Endothelial cell (in vitro differentiated cells): ENCODE measurements around the gene PCDHA4. TPM values are rescaled to one million over a fixed set of nuclear protein-coding genes. Genes with fewer than 3 reads are reported as not detected.

ENCODE experiments used
- DNase-seq: peaks from one replicate; pipeline ENCODE4 v3.0.0; 2021; ENCODE audit warnings: low spot score
- H3K27ac Mint-ChIP-seq: one replicate; pipeline ENCODE4 v1.8.0; 2021; ENCODE audit warnings: mixed read lengths, inconsistent platforms; ENCODE audit not compliant: unreplicated experiment
- H3K27me3 Mint-ChIP-seq: one replicate; pipeline ENCODE4 v1.8.0; 2021; ENCODE audit warnings: mild to moderate bottlenecking, moderate library complexity, mixed read lengths, inconsistent platforms; ENCODE audit not compliant: unreplicated experiment
- H3K36me3 Mint-ChIP-seq: one replicate; pipeline ENCODE4 v1.8.0; 2021; ENCODE audit warnings: mild to moderate bottlenecking, low read depth, mixed read lengths, inconsistent platforms; ENCODE audit not compliant: unreplicated experiment
- H3K4me1 Mint-ChIP-seq: one replicate; pipeline ENCODE4 v1.8.0; 2021; ENCODE audit warnings: mild to moderate bottlenecking, mixed read lengths, inconsistent platforms; ENCODE audit not compliant: unreplicated experiment
- H3K4me3 Mint-ChIP-seq: one replicate; pipeline ENCODE4 v1.8.0; 2021; ENCODE audit warnings: mild to moderate bottlenecking, mixed read lengths, inconsistent platforms; ENCODE audit not compliant: unreplicated experiment
- H3K9me3 Mint-ChIP-seq: one replicate; pipeline ENCODE4 v1.8.0; 2021; ENCODE audit warnings: mixed read lengths, inconsistent platforms; ENCODE audit not compliant: unreplicated experiment
- total RNA-seq: library from RNA; stranded (reverse); fragmentation: NEBNext Ultra II Directional; extraction: Animal tissue kit (Norgen Biotek cat#: 25700); gene quantifications from one replicate; pipeline ENCODE4 v1.2.1, GENCODE V29; 2021; ENCODE audit not compliant: unreplicated experiment
- TF ChIP-seq, protein P1 (sequence below): fragments of 200-600 bp; sonication (generic); IDR thresholded peaks from one replicate; pipeline ENCODE4 v1.5.0; 2021; ENCODE audit warnings: antibody characterized with exemption; ENCODE audit not compliant: unreplicated experiment

Gene PCDHA4
- total RNA-seq, 1 donor from 2014 or later, result 9.9 TPM

DNA sequence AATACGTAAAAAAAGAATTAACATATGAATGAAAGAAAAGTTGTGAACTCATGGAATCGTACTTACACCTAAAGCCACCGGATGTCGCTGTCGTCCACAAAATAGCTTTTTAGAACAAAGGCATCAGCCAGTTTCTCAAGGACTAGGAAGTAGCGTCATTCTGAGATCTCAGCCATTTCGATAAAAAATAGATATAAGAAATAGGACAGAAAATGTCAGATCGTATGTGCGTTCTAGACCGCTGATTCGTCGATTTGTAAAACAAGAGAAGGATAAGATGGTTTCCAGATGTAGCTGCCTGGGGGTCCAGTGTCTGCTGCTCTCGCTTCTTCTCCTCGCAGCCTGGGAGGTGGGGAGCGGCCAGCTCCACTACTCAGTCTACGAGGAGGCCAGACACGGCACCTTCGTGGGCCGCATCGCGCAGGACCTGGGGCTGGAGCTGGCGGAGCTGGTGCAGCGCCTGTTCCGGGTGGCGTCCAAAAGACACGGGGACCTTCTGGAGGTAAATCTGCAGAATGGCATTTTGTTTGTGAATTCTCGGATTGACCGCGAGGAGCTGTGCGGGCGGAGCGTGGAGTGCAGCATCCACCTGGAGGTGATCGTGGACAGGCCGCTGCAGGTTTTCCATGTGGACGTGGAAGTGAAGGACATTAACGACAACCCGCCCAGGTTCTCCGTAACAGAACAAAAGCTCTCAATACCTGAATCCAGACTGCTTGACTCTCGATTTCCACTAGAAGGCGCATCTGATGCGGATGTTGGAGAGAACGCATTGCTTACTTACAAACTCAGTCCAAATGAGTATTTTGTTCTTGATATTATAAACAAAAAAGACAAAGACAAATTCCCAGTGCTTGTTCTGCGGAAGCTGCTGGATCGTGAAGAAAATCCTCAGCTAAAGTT is 49.2 kb downstream of the PCDHA4 start, which contains the start of gene PCDHA10:
Gene PCDHA10, plus strand, starts transcription at position 126 of the 903 bp plus-strand sequence. Its CDS starts 152 bp downstream, at position 278.
- TF ChIP-seq, protein P1, sequence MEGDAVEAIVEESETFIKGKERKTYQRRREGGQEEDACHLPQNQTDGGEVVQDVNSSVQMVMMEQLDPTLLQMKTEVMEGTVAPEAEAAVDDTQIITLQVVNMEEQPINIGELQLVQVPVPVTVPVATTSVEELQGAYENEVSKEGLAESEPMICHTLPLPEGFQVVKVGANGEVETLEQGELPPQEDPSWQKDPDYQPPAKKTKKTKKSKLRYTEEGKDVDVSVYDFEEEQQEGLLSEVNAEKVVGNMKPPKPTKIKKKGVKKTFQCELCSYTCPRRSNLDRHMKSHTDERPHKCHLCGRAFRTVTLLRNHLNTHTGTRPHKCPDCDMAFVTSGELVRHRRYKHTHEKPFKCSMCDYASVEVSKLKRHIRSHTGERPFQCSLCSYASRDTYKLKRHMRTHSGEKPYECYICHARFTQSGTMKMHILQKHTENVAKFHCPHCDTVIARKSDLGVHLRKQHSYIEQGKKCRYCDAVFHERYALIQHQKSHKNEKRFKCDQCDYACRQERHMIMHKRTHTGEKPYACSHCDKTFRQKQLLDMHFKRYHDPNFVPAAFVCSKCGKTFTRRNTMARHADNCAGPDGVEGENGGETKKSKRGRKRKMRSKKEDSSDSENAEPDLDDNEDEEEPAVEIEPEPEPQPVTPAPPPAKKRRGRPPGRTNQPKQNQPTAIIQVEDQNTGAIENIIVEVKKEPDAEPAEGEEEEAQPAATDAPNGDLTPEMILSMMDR, result peak; percentile 55
- no peak for DNase-seq
- Mint-ChIP-seq H3K4me1 (peaks cover 10% of the 10 kb centered on the region), H3K9me3 (no peaks in the 10 kb centered on the region), H3K4me3 (peak within 1 kb of the TSS; percentile 89), H3K36me3 (peaks cover 19% of the 10 kb centered on the region), H3K27me3 (peaks cover 2% of the 10 kb centered on the region), H3K27ac (peak within 1 kb of the TSS; percentile 84)

DNA sequence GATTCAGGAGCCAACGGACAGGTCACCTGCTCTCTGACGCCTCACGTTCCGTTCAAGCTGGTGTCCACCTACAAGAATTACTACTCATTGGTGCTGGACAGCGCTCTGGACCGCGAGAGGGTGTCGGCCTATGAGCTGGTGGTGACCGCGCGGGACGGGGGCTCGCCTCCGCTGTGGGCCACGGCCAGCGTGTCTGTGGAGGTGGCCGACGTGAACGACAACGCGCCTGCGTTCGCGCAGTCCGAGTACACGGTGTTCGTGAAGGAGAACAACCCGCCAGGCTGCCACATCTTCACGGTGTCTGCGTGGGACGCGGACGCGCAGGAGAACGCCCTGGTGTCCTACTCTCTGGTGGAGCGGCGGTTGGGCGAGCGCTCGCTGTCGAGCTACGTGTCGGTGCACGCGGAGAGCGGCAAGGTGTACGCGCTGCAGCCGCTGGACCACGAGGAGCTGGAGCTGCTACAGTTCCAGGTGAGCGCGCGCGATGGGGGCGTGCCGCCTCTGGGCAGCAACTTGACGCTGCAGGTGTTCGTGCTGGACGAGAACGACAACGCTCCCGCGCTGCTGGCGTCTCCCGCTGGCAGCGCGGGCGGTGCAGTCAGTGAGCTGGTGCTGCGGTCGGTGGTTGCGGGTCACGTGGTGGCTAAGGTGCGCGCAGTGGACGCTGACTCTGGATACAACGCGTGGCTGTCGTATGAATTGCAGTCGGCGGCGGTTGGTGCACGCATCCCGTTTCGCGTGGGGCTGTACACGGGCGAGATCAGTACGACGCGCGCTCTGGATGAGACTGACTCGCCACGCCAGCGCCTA is 50.5 kb downstream of the PCDHA4 start:
- H3K4me3 Mint-ChIP-seq, result no peak overlapping the region
- peaks cover 6% of the 10 kb centered on the region for H3K27me3 Mint-ChIP-seq

DNA sequence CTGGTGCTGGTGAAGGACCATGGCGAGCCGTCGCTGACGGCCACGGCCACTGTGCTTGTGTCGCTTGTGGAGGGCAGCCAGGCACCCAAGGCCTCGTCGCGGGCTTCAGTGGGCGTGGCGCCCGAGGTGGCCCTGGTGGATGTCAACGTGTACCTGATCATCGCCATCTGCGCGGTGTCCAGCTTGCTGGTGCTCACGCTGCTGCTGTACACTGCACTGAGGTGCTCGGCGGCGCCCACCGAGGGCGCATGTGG is 51.0 kb downstream of the PCDHA4 start:
- Mint-ChIP-seq H3K9me3 (no peaks in the 10 kb centered on the region), H3K4me3 (no peak overlapping the region), H3K4me1 (peaks cover 10% of the 10 kb centered on the region), H3K27ac (no peak overlapping the region), H3K27me3 (peaks cover 6% of the 10 kb centered on the region), H3K36me3 (peaks cover 35% of the 10 kb centered on the region)
- DNase-seq, result no peak
- TF ChIP-seq, protein P1, result no peak

More for the DNA sequence above, 50.5 kb downstream of the PCDHA4 start:
- no peak overlapping the region for H3K27ac Mint-ChIP-seq
- H3K9me3 Mint-ChIP-seq, result no peaks in the 10 kb centered on the region
- H3K4me1 Mint-ChIP-seq, result peaks cover 10% of the 10 kb centered on the region
- DNase-seq, result no peak
- peaks cover 30% of the 10 kb centered on the region for H3K36me3 Mint-ChIP-seq
- TF ChIP-seq, protein P1, result no peak

DNA sequence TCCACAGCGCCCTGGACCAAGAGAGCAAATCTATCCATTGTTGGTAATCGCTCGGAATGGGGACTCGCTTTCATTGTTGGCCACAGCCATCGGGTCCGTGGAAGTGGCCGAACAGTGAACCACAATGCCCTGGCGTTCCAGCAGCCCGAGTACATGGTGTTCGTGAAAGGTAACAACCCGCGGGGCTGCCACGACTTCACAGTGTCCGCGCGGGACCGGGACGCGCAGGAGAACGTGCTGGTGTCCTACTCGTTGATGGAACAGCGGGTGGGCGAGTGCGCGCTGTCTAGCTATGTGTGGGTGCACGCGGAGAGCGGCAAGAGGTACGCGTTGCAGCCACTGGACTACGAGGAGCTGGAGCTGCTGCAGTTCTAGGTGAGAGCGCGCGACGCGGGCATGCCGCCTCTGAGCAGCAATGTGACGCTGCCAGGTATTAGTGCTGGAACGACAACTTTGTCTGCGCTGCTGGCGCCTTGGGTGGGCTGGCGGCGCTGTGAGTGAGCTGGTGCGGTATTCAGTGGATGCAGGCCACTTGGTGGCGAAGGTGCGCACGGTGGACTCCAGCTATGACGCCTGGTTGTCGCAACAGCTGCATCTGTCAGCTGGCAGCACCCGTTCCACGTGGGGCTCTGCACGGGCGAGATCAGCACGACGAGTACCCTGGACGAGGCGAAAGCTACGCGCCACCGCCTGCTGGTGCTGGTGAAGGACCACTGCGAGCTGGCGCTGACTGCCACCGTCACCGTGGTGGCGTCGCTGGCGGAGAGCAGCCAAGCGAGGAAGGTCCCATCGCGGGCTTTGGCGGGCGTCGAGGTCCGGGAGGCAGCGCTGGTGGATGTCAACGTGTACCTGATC is 55.8 kb downstream of the PCDHA4 start:
- no peaks in the 10 kb centered on the region for H3K4me1 Mint-ChIP-seq
- peaks cover 30% of the 10 kb centered on the region for H3K36me3 Mint-ChIP-seq
- TF ChIP-seq, protein P1, result no peak
- no peak for DNase-seq
- peaks cover 4% of the 10 kb centered on the region for H3K27me3 Mint-ChIP-seq
- H3K4me3 Mint-ChIP-seq, result no peak overlapping the region
- no peaks in the 10 kb centered on the region for H3K9me3 Mint-ChIP-seq
- no peak overlapping the region for H3K27ac Mint-ChIP-seq

Other genes with a start within 250 kb of the PCDHA4 start
- 17.1 TPM for gene SRA1, start 249.6 kb upstream of the PCDHA4 start, total RNA-seq
- 24.6 TPM for gene APBB3, start 242.5 kb upstream of the PCDHA4 start, total RNA-seq
- gene SLC35A4, start 242.2 kb upstream of the PCDHA4 start, total RNA-seq, result 91.2 TPM
- gene CD14, start 173.9 kb upstream of the PCDHA4 start, total RNA-seq, result not detected
- 22.7 TPM for gene TMCO6, start 167.6 kb upstream of the PCDHA4 start, total RNA-seq
- gene NDUFA2, start 159.4 kb upstream of the PCDHA4 start, total RNA-seq, result 56.0 TPM
- gene IK, start 159.2 kb upstream of the PCDHA4 start, total RNA-seq, result 76.1 TPM
- 28.5 TPM for gene WDR55, start 142.2 kb upstream of the PCDHA4 start, total RNA-seq
- 1.8 TPM for gene DND1, start 133.5 kb upstream of the PCDHA4 start, total RNA-seq
- gene HARS1, start 115.7 kb upstream of the PCDHA4 start, total RNA-seq, result 75.0 TPM
- 37.0 TPM for gene HARS2, start 115.6 kb upstream of the PCDHA4 start, total RNA-seq
- 51.0 TPM for gene ZMAT2, start 106.6 kb upstream of the PCDHA4 start, total RNA-seq
- 0.13 TPM for gene PCDHA1, start 20.9 kb upstream of the PCDHA4 start, total RNA-seq
- gene PCDHA2, start 12.2 kb upstream of the PCDHA4 start, total RNA-seq, result 4.2 TPM
- 2.6 TPM for gene PCDHA3, start 6.0 kb upstream of the PCDHA4 start, total RNA-seq
- gene PCDHA5, start 14.5 kb downstream of the PCDHA4 start, total RNA-seq, result 2.7 TPM
- gene PCDHA6, start 20.9 kb downstream of the PCDHA4 start, total RNA-seq, result 2.3 TPM
- 2.9 TPM for gene PCDHA7, start 27.2 kb downstream of the PCDHA4 start, total RNA-seq
- 1.6 TPM for gene PCDHA8, start 34.1 kb downstream of the PCDHA4 start, total RNA-seq
- 1.7 TPM for gene PCDHA9, start 41.3 kb downstream of the PCDHA4 start, total RNA-seq
- 16.9 TPM for gene PCDHA10, start 48.8 kb downstream of the PCDHA4 start, total RNA-seq
- 7.8 TPM for gene PCDHA11, start 61.9 kb downstream of the PCDHA4 start, total RNA-seq
- 9.7 TPM for gene PCDHA12, start 68.2 kb downstream of the PCDHA4 start, total RNA-seq
- 2.5 TPM for gene PCDHA13, start 75.1 kb downstream of the PCDHA4 start, total RNA-seq
- 7.5 TPM for gene PCDHAC1, start 119.2 kb downstream of the PCDHA4 start, total RNA-seq
- gene PCDHAC2, start 159.4 kb downstream of the PCDHA4 start, total RNA-seq, result 5.2 TPM
- not detected for gene PCDHB1, start 244.3 kb downstream of the PCDHA4 start, total RNA-seq